ENCODE data around the gene TRAPPC12. TPM values are rescaled to one million over a fixed set of nuclear protein-coding genes. Genes with fewer than 3 reads are reported as not detected.

Gene TRAPPC12
- total and polyA plus RNA-seq, 2 experiments from 2014 or later, result 77.2 to 103 TPM

- Histone ChIP-seq H3K27me3 (no peaks in the 10 kb centered on the region), H3K27ac (no peak overlapping the region), H3K4me3 (no peak overlapping the region), H3K36me3 (no peaks in the 10 kb centered on the region), H3K4me1 (ENCODE audit: low read depth) (peaks cover 3% of the 10 kb centered on the region), H3K9me3 (ENCODE audit: low read depth) (no peaks in the 10 kb centered on the region)
- DNase-seq (ENCODE audit: low read depth in 1 of 2, low spot score in 1 of 2), result no peak
- TF ChIP-seq CTCF (IDR thresholded peaks at IDR 0.05; ENCODE audit: low read depth, low read length), result no peak
These were observed 106.8 kb downstream of the TRAPPC12 start for GRCh38 chr2:3486047-3487027.

- Histone ChIP-seq H3K4me3 (no peak overlapping the region), H3K36me3 (no peaks in the 10 kb centered on the region), H3K4me1 (ENCODE audit: low read depth) (peaks cover 3% of the 10 kb centered on the region), H3K27me3 (no peaks in the 10 kb centered on the region), H3K9me3 (ENCODE audit: low read depth) (no peaks in the 10 kb centered on the region), H3K27ac (no peak overlapping the region)
- no peak for DNase-seq (ENCODE audit: low read depth in 1 of 2, low spot score in 1 of 2)
- no peak for TF ChIP-seq CTCF (IDR thresholded peaks at IDR 0.05; ENCODE audit: low read depth, low read length)
These were observed 107.5 kb downstream of the TRAPPC12 start for GRCh38 chr2:3487028-3487425.

- Histone ChIP-seq H3K4me3 (no peak overlapping the region), H3K4me1 (ENCODE audit: low read depth) (peaks cover 3% of the 10 kb centered on the region), H3K27ac (no peak overlapping the region), H3K36me3 (no peaks in the 10 kb centered on the region), H3K9me3 (ENCODE audit: low read depth) (no peaks in the 10 kb centered on the region), H3K27me3 (no peaks in the 10 kb centered on the region)
- no peak for DNase-seq (ENCODE audit: low read depth in 1 of 2, low spot score in 1 of 2)
- TF ChIP-seq CTCF (IDR thresholded peaks at IDR 0.05; ENCODE audit: low read depth, low read length), result no peak
These were observed 107.9 kb downstream of the TRAPPC12 start for GRCh38 chr2:3487432-3487831.

- TF ChIP-seq CTCF (IDR thresholded peaks at IDR 0.05; ENCODE audit: low read depth, low read length), result no peak
- Histone ChIP-seq H3K4me3 (no peak overlapping the region), H3K27ac (no peak overlapping the region), H3K9me3 (ENCODE audit: low read depth) (no peaks in the 10 kb centered on the region), H3K36me3 (no peaks in the 10 kb centered on the region), H3K4me1 (ENCODE audit: low read depth) (peaks cover 3% of the 10 kb centered on the region), H3K27me3 (no peaks in the 10 kb centered on the region)
- DNase-seq (ENCODE audit: low read depth in 1 of 2, low spot score in 1 of 2), result no peak
These were observed 108.6 kb downstream of the TRAPPC12 start for GRCh38 chr2:3488061-3488531.

GRCh38 chr2:3488855-3489763 is 109.6 kb downstream of the TRAPPC12 start:
- Histone ChIP-seq H3K36me3 (no peaks in the 10 kb centered on the region), H3K4me3 (no peak overlapping the region), H3K4me1 (ENCODE audit: low read depth) (peaks cover 10% of the 10 kb centered on the region), H3K27me3 (no peaks in the 10 kb centered on the region), H3K9me3 (ENCODE audit: low read depth) (no peaks in the 10 kb centered on the region), H3K27ac (peak overlapping the region; percentile 69)
- no peak for TF ChIP-seq CTCF (IDR thresholded peaks at IDR 0.05; ENCODE audit: low read depth, low read length)
- no peak for DNase-seq (ENCODE audit: low read depth in 1 of 2, low spot score in 1 of 2)
